OCI-LY7 (cell line): ENCODE measurements around the gene EHD2.

Source experiments
- EZH2phosphoT487 ChIP-seq: fragments of 200-600 bp; sonication (generic); IDR thresholded peaks from 2 replicates; pipeline ENCODE4 v1.6.1; 2018; ENCODE audit warnings: low read depth, borderline replicate concordance, mild to moderate bottlenecking, mixed run types, antibody characterized with exemption, low read length, moderate library complexity, mixed read lengths
- TF ChIP-seq, protein P1 (sequence below): fragments of 200-600 bp; sonication (generic); conservative IDR thresholded peaks from 2 replicates; pipeline ENCODE4 v1.5.1; 2014; ENCODE audit warnings: mild to moderate bottlenecking, antibody characterized with exemption, low read length, moderate library complexity, mixed read lengths

DNA sequence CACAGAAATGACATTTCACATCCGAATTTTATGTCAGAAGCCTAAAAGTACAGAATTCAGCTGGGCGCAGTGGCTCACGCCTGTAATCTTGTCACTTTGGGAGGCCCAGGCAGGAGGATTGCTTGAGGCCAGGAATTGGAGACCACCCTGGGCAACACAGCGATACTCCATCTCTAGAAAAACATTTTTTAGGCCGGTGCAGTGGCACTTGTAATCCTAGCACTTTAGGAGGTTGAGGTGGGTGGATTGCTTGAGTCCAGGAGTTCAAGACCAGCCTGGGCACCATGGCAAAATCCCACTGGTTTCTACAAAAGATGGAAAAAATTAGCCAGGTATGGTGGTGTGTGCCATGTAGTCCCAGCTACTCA is 47.4 kb downstream of the EHD2 start:
- TF ChIP-seq, protein P1, sequence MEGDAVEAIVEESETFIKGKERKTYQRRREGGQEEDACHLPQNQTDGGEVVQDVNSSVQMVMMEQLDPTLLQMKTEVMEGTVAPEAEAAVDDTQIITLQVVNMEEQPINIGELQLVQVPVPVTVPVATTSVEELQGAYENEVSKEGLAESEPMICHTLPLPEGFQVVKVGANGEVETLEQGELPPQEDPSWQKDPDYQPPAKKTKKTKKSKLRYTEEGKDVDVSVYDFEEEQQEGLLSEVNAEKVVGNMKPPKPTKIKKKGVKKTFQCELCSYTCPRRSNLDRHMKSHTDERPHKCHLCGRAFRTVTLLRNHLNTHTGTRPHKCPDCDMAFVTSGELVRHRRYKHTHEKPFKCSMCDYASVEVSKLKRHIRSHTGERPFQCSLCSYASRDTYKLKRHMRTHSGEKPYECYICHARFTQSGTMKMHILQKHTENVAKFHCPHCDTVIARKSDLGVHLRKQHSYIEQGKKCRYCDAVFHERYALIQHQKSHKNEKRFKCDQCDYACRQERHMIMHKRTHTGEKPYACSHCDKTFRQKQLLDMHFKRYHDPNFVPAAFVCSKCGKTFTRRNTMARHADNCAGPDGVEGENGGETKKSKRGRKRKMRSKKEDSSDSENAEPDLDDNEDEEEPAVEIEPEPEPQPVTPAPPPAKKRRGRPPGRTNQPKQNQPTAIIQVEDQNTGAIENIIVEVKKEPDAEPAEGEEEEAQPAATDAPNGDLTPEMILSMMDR, result no peak
- TF ChIP-seq EZH2phosphoT487, result no peak
